ENCODE results near the gene KIFC1.

The KIFC1 gene

DNA sequence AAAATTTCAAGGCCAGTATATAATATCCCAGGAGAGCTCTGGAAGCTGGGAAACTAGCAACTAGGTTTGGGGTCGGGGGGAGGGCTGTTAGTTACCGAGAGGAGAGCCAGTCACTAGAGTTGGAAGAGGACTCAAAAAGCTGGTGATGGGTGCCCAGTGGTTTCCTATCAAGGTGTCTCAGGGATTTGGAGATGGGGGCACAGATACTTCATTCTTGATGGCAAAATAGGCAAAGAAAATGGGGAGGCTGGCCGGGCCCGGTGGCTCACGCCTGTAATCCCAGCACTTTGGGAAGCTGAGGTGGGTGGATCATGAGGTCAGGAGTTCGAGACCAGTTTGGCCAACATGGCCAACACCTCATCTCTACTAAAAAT is 20.0 kb downstream of the KIFC1 start:
- DNase-seq (ENCODE audit: low read depth in 2 of 2), result no peak

DNA sequence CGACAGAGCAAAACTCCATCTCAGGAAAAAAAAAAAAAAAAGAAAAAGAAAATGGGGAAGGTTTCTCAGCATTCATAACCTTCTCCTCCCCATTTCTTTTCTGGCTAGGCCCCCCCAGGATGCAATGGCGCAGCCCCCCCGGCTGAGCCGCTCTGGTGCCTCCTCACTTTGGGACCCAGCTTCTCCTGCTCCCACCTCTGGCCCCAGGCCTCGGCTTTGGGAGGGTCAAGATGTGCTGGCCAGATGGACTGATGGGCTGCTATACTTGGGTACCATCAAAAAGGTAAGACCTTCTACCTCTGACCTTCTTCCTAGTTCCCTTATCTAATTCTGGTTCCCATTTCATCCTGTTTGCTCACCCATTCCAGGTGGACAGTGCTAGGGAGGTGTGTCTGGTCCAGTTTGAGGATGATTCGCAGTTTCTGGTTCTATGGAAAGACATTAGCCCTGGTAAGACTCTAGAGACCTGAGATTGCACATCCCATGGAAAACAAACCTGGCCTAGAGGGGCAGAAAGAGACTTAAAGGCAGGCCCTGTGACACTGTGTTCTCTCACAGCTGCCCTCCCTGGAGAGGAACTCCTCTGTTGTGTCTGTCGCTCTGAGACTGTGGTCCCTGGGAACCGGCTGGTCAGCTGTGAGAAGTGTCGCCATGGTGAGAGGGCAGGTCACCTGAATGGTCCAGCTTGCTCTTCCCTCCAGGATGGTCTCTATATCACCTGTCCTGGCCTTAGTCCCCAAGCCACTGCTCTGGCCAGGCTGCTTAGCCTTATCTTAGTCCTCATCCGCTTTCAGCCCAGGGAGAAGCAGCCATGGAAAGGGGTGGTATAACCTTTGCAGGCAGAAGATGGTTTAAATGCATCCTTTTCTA is 20.8 kb downstream of the KIFC1 start:
- no peak for DNase-seq (ENCODE audit: low read depth in 2 of 2)

DNA sequence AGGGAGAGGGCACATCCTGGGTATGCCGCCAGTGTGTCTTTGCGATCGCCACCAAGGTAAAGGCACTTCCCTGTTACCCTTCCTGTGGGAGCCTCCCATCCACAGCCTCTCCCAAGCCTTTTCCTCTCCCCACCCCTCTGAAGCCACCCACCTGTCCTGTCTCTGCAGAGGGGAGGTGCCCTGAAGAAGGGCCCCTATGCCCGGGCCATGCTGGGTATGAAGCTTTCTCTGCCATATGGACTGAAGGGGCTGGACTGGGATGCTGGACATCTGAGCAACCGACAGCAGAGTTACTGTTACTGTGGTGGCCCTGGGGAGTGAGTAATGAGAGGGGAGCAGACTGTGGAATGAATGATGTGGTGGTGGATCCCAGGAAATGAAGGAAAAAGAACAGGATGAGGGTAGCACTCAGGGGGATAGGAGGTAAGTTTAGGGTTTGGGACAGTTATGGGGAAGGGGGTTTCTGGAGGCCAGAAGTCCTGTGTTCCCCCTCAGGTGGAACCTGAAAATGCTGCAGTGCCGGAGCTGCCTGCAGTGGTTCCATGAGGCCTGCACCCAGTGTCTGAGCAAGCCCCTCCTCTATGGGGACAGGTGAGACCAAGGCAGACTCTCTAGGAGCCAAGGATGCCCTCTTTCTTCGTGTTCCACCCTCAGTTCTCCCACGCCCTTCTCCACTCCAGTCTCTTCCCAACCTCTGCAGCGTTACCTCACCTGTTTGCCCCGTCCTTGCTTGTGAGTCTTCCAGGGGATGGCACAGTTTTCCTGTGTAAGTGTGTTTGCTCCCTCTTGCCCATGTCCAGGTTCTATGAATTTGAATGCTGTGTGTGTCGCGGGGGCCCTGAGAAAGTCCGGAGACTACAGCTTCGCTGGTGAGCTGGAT is 21.9 kb downstream of the KIFC1 start:
- no peak for DNase-seq (ENCODE audit: low read depth in 2 of 2)

DNA sequence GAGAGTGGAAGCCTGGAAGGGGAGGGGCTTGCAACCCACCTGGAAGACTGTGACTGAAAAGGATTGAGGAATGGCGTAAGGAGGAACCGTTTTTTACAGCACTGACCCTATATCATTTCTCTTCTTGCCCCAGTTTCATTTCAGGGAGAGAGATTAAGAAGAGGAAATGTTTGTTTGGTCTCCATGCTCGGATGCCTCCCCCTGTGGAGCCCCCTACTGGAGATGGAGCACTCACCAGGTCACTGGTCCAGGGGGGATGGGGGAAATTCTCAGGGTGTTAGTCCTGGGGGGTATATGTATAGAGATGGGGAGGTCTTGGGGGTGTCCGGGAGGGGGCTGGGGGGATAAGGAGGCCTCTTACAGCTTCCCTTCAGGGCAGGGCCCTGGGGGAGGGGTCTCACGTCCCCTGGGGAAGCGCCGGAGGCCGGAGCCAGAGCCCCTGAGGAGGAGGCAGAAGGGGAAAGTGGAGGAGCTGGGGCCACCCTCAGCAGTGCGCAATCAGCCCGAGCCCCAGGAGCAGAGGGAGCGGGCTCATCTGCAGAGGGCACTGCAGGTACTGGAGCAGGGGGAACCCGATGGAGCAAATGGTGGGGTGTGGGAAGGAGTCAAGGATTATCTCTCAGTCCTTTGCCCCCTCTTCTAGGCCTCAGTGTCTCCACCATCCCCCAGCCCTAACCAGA is 23.1 kb downstream of the KIFC1 start:
- DNase-seq (ENCODE audit: low read depth in 2 of 2), result no peak

DNA sequence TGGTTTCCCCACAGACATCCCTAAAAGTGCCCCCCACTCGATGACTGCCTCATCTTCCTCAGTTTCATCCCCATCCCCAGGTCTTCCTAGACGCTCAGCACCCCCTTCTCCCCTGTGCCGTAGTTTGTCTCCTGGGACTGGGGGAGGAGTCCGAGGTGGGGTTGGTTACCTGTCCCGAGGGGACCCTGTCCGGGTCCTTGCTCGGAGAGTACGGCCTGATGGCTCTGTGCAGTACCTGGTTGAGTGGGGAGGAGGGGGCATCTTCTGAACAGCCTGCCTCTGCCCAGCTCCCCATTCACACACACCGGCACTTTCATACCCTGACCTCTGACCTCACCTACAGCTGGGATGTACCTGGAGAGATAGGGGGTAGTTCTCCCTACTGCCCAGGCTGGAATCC is 24.2 kb downstream of the KIFC1 start:
- DNase-seq (ENCODE audit: low read depth in 2 of 2), result no peak

DNA sequence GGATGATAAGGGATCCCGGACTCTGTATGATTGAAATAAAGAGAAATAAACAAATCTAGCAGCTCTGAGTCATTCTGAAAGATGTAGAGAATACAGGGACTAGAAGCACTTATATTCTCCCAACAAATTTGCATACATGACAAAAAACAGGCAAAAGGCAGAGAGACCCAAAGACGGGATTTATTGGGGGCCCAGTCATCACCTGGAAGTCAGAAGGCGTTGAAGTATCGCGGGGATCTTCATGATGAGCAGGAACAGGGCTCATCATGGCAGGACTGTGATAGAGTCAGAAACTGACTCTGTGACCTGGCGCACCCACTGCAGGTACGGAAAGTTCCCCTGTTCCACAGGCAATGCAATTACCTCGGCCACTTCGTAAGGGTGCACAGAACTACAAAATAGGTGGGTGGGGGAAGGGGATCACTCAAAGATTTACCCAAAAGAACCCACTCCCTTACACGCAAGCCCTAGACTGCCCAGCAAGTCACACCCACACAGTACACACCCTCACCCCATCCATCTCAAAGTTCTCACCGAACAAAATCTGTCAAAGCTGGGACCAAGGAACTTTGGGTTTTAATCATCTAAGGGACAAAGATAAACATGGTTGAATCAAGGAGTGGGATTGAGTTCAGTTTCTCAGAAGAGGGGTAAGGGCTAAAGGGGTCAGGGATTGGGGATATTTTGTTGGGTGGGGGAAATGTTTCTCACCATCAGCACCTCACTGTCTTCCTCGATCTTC is 24.9 kb downstream of the KIFC1 start:
- DNase-seq (ENCODE audit: low read depth in 2 of 2), result no peak

DNA sequence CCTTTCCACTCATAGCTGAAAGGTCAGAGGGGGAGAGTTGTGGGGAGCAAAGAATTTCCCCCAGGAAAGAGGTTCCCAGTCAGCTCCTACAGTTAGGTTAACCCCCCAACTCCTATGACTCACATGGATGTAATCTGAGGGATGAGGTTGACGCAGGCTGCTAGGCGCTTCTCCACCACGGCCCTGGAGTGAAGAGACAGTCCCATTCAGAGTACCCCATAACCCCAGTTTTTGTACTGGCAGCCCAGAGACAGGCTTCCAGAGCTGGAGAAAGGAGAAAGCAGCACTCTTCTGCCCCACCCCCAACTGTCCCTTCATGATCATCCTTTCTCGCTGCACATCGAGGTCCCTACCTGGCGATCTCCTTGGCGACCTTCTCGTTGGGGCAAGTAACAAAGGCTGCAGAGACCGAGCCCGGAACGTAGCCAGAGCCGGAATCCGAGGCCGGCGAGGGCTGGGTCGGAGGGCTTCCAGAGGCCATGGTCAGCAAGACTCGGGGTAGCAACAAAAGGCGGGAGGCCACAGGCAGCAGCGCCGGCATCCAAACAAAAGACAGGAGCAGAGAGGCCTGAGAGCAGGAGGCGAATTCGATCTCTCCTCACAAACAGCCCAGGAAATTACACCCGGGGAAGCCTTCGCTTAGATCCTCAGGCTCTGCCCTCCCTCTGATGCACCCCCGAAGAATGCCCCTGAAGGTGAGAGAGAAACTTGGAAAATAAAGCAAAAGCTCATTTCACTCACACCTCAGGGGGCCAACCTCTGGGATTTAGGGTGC is 25.7 kb downstream of the KIFC1 start:
- DNase-seq (ENCODE audit: low read depth in 2 of 2), result no peak

DNA sequence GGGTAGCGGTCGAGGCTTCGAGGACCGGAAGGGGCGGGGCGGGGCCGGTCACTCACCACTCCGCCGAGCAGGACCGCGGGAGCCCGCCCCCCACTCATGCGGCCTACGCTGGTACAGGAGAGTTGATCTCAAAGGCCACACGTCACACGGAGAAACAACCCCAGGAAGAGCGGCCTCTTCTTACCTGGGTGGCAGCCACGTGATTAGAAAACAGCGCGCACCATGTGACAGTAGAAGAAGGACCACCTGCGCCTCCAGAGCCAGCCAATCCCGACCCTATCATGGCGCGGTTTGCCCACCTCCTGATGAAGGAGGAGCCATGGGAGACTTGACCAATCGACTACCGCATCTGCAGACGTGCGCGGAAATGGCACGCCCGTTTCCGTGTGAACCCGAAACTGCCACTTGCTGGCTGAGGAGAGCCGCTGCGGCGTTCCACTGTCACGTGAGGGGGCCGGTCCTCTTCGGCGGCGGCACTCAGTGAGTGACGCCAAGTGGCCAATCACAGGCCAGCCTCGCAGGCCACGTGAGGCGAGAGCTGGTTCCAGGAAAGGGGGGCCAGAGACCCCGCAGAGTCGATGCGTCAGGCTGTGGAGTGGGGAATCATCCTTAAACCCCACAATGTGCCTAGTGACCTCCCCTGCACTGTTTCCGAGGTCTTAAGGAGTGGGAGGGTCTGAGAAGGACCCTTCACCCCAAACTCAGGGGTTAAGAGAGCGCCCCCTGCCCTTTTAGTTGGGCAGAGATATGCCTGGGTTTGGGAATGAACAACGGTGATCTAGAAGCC is 26.5 kb downstream of the KIFC1 start, which contains the start of gene CUTA:
Gene CUTA, minus strand, starts transcription at position 205 of the 787 bp plus-strand sequence. Its CDS starts 107 bp downstream, at position 98.
- DNase-seq (ENCODE audit: low read depth in 2 of 2), result peak; percentile 99

DNA sequence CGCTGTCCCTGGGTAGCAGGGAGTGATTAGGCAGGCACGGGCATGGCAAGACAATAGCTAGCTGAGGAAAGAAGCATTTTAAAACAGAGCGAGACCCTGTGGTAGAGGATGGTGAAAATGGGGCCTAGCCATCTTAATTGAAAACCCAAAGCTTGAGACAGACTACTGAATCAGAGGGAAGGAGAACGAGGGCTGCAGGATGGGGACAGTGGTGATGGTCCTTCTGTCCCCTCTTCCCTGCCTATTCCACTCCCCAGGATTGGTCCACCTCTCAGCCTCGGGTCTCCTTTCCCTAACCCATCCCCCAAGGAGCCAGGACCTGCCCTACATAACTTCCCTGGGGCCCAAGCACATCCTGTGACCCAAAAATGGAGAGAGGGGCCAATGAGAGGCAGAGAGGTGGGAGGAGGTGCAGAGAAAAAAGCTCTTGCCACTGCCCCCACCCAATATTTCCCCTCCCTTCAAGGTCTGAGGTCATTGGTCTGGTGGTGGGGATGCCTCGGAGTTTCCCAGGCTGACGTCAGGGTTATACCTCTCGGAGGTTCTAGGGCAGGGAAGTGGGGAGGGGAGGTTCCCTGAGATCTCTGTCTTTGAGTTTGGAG is 27.2 kb downstream of the KIFC1 start:
- peak in 1 of 2 donors; percentile 57 for DNase-seq (ENCODE audit: low read depth in 2 of 2)

DNA sequence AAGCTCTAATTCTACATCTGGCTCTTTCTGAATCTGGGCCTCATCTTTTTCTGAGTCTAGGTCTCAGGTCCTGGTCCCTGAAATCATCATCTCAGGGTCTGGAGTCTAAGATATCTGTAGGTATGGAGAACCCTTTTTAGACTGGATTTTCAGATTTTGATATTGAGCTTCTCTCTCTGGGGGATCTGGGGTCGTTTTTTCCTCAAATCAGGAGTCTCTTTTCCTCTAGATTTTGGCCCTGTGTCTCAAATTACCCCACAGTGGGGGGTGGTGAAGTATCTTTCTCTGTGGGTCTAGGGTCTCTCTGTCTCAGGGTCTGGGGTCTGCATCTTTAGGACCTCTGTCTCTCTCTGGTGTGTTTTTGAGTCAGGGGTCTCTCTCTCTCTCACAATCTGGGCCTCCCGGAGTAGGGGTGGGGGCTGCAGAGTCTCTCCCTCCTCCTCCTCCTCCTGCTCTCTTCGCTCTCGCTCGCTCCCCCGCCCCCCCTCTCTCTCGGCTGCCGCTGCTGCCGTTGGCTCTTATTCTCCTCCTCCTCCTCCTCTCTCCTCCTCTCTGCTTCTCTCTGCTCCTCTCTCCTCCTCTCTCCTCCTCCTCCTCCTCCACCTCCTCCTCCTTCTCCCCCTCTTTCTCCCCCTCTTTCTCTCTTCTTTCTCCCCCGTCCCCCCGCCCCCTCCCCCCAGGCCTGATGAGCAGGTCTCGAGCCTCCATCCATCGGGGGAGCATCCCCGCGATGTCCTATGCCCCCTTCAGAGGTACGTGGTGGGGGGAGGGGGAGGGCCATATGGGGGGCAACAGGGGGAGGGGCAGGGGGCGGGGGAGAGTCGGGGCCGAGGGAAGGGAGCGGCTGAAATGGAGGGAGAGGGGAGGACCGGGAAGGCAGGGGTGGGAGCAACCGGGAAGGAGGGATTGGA is 28.2 kb downstream of the KIFC1 start, which contains the start of gene SYNGAP1:
Gene SYNGAP1, plus strand, starts transcription at position 486 of the 911 bp plus-strand sequence. Its CDS starts 200 bp downstream, at position 686.
- no peak for DNase-seq (ENCODE audit: low read depth in 2 of 2)

DNA sequence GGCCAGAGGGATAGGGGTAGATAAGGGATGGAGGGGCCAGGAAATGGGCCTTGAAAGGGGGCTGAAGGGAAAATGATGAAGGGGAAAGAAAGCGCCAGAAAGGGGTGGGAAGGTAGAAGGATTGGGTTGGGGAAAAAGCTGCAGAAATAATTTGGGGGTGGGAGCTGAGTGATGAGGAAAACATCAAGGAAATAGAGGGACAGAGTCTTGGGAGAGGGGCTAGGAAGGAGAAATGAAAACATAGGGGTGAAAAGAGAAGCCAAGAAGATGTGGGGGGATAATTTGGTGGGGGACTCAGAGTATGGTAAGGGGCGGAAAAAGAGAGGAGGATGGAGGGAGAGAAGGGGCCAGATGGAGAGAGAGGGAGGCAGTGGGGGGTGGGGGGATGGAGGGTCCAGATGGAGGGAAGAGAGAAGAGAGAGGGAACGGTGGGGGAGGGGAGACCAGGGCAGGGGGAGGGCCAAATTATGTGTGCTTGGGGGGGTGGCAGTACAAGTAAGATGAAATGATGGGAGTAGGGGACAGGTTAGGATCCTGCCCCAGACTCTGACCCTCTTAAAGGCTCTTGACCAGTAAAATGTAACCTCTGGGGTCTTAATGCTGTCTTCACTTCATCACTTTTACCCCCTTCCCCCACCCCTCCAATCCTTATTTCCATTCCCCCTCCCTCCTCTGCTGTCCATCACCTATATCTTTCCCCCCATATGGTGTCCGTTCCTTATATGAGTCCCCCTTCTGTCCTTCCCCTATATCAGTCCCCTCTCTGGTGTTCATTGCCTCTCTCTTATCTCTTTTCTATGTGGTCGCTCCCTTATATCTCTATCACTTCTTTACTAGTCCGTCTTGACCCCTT is 29.1 kb downstream of the KIFC1 start:
- no peak for DNase-seq (ENCODE audit: low read depth in 2 of 2)

DNA sequence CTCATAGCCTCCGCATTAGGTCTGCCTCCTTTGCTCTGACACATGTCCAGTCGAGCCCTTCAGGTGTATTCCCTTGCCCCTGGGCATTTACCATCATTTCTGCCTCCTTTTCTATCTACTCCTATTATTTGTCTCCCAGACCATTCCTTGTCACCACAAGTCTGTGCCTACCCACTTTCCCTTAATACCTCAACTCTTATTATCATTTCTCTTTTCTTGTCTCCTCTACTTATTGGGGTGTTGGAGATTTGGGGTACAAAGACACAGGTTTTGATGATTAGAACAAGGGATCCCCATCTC is 29.7 kb downstream of the KIFC1 start:
- DNase-seq (ENCODE audit: low read depth in 2 of 2), result no peak

DNA sequence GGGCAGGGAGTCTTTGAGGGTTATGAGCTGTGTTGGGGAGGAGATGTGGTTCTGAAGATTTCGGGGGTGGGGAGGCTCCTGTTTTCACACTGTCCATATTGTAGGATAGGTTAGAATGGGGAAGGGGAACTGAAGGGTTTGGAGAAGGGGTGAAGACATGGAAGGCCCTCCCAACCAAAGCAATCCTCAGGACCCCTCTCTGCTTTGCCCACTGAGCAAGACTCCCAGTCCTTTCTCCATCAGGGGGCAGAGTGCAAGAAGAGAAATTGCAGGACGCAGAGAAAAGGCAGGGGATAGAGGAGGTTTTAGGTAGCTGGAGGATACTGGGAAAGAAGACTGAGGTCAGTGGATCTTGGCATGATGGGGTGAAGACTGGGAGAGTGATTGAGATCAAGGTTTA is 32.2 kb downstream of the KIFC1 start:
- no peak for DNase-seq (ENCODE audit: low read depth in 2 of 2)

DNA sequence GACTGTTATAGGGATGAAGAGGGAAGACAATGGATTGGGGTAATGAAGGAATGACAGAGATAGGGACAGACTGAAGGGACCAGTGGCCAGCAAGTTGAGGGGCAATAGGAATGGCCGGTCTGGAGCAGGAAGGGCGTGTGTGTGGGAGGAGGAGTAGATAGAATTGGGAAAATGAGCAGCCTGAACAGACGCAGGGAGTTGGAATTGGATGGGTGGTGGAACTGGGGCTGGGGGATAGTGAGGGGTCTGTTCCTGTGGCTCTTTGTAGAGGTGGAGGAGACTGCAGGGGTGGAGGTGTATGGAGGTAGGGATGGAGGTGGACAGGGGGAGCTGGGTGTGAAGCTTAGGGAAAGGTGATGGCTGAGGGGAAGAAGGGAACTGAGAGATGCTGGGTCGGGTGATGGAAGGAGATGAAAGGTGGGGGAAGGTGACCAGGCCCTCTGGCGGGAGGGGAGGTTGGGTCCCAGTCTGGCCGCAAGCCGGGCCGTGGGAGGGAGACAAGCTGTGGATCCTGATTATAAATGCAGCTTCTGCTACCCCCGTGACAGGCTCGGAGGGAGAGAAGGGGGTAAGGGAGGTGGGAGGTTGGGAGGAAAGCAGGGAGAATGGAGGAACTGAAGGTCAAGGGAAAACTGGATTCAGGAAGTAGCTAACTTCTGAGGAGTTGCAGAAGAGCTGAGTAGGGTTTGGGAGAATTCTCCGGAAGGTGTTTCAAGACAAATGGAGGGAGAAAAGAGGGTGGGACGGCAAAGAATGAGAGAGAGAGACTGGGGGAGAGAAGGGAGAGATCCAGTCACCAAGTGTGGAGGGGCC is 33.4 kb downstream of the KIFC1 start:
- DNase-seq (ENCODE audit: low read depth in 2 of 2), result no peak

DNA sequence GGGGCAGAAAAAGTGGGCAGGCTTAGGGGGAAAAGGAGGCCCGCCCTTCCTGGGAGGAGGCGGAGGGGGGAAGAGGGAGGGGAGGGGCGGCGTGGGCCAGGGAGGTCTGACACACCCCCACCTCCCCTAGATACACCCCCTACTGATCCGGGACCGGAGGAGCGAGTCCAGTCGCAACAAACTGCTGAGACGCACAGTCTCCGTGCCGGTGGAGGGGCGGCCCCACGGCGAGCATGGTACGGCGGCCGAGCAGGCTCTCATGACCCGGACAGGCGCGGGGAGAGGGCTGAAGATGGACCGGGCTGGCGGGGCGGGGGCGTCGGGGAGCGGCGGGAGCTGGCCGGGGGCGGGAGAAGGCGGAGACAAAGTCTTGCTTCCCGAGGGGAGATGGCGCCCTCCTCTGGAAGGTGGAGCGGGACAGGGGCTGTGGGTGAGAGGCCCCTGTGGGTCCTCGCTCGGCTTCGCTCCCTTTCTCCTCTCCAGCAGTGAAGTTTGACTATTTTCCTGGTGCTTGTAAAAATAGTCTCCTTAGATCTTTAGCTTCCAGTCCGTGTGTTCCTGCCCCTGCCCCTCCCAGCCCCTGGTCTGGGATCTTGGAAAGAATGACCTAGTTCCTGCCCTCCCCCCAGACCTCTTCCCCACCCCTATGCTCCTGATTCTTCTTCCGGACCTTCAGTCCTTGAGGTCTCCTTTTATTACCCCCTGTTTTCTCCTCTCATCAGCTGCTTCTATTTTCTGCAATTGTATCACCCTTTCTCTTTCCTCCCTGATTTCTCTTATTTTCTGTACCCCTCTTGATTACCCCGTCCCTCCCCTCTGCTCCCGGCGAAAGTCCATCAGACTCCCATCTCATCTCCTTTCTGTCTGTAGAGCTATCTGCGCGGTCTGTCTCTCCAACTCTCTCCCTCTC is 34.3 kb downstream of the KIFC1 start:
- peak; percentile 73 to 75 for DNase-seq (ENCODE audit: low read depth in 2 of 2)

Data from stimulated activated CD8-positive, alpha-beta memory T cell treated with anti-CD3 and anti-CD28 coated beads, Interleukin-15, amount 100 ng/mL, for 48 hours (primary cell).